ENCODE results near the gene CLEC2L. TPM values are rescaled to one million over a fixed set of nuclear protein-coding genes. Genes with fewer than 3 reads are reported as not detected.

Gene CLEC2L
- not detected for total RNA-seq

GRCh38 chr7:139523199-139523941 lies at the start of gene CLEC2L:
CLEC2L (plus strand) TSS chr7:139523685; CDS start chr7:139523928, 243 bp downstream.
- intact Hi-C loops (cut with DNase I) = no loop called here
- no peak for ATAC-seq

GRCh38 chr7:139476139-139476538 lies 47.3 kb upstream of the CLEC2L start:
- DNase-seq (ENCODE audit: low spot score) (no peak), ATAC-seq (no peak)
- intact Hi-C loops (cut with DNase I) = no loop called here

More at GRCh38 chr7:139523199-139523941, at the start of gene CLEC2L:
- no peak for DNase-seq (ENCODE audit: low spot score)

- ATAC-seq (no peak), DNase-seq (ENCODE audit: low spot score) (no peak)
- intact Hi-C loops (cut with DNase I) = no loop called here
These were observed 46.6 kb upstream of the CLEC2L start for GRCh38 chr7:139476891-139477290.

DNA sequence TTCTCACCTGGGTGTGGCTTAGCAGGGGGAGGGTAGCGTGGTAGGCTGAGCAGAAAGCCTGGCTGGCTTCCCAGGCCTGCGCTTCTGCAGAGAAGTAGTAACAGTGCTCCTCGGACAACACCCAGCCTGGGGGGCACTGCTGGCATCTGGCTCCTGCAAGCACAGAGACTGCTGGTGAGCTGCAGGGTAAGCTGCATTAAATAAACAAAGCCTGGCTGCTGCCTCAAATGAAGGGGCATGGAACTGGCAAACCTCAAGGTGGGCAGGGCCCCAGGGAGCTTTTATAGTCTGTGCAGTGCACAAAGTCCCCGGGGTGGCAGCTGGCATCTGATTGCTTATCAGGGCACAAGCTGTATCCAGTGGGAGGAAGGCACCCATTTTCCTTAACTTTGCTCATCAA lies 43.9 kb upstream of the CLEC2L start:
- DNase-seq (ENCODE audit: low spot score) (no peak), ATAC-seq (no peak)
- intact Hi-C loops (cut with DNase I) = no loop called here

DNA sequence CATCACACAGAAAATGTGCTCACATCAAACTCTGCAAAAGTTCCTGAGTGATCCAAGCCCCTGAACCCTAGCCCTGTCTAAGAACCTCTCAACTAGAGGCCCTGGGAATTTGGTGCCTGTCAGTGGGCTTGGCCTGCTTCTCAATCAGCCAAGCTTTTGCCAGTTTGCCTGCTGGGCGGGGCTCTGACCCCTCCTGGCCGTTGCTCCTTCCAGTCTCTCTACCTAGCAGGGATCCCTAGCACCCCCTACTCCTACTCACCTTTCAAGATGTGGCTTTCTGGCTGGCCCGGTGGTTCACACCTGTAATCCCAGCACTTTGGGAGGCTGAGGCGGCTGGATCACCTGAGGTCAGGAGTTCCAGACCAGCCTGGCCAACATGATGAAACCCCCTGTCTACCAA lies 42.1 kb upstream of the CLEC2L start:
- intact Hi-C loops (cut with DNase I) = no loop called here
- ATAC-seq (no peak), DNase-seq (ENCODE audit: low spot score) (no peak)

GRCh38 chr7:139482122-139482521 lies 41.4 kb upstream of the CLEC2L start:
- no peak for DNase-seq (ENCODE audit: low spot score)
- intact Hi-C loops (cut with DNase I) = no loop called here
- ATAC-seq = no peak

GRCh38 chr7:139482662-139483466 lies 40.6 kb upstream of the CLEC2L start:
- intact Hi-C loops (cut with DNase I) = no loop called here
- DNase-seq (ENCODE audit: low spot score) (no peak), ATAC-seq (peak; percentile 34)

- DNase-seq (ENCODE audit: low spot score) = no peak
- intact Hi-C loops (cut with DNase I) = no loop called here
- no peak for ATAC-seq
These were observed 36.0 kb upstream of the CLEC2L start for GRCh38 chr7:139487366-139488080.

GRCh38 chr7:139488810-139489209 lies 34.7 kb upstream of the CLEC2L start:
- intact Hi-C loops (cut with DNase I) = no loop called here
- DNase-seq (ENCODE audit: low spot score) (no peak), ATAC-seq (no peak)

DNA sequence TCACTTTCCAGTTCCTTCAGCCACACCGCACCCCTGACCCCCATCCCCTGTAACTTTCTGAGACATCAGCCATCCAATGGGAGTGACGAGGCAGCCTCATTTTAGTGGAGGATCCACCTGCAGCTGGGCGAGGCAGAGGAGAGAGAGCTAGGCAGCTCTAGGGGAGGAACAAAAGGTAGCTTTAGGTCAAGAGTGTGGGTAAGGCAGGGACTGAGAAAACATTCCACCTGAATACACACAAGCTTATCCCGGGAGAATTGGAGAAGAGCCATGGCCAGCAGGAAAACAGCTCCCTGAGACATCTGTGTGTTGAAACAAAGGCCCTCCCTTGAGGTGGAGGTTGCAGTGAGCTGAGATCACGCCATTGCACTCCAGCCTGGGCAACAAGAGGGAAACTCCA lies 33.4 kb upstream of the CLEC2L start:
- no peak for DNase-seq (ENCODE audit: low spot score)
- ATAC-seq = peak; percentile 92
- intact Hi-C loops (cut with DNase I) = no loop called here

- DNase-seq (ENCODE audit: low spot score) (no peak), ATAC-seq (no peak)
- intact Hi-C loops (cut with DNase I) = no loop called here
These were observed 31.2 kb upstream of the CLEC2L start for GRCh38 chr7:139492293-139492692.

- no peak for ATAC-seq
- intact Hi-C loops (cut with DNase I) = no loop called here
- DNase-seq (ENCODE audit: low spot score) = no peak
These were observed 28.5 kb upstream of the CLEC2L start for GRCh38 chr7:139494835-139495579.

DNA sequence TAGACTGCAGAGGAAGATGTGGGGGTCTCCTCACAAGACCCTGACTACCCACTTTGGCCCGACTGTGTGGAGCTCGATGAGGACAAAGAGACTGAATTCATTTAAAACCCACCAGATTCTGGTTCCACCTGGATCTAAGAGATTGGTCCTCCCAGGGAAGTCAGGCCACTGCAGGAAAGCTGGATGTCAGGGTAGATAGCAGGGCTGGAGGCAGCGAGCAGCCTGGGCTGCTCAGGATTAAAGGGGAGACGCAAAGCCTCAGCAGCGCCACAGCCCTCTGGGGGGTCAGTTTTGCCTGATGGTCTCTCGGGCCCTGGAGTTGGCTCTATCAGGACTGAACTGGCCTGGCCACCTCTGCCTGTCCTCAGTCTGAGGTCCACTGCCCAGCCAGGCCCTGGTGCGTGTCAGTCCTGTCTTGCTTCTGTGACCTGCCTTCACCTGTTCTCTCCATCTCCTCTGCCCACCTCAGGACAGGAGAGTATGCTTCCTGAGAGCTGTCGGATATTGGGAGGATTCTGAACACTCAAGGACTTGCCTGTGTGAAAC lies 27.8 kb upstream of the CLEC2L start:
- DNase-seq (ENCODE audit: low spot score) (no peak), ATAC-seq (no peak)
- intact Hi-C loops (cut with DNase I) = no loop called here

DNA sequence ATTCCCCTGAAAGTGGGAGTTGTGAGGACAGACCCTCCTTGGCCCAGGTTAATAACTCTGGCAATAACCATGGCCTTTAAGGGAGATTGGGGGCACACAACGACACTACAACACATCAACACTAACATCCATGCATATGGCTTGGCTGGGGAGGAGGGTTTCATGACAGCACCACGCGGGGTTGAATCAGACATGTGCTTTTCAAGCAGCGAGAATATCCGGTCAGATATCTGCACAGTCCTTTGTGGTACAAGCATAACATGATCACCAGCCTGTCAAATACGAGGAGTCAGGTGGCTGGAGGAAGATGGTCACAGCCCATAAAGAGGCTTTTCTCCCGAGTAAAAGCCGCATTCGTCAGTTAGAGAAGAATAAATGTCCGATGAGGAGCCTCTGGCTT lies 27.0 kb upstream of the CLEC2L start:
- ATAC-seq (no peak), DNase-seq (ENCODE audit: low spot score) (no peak)
- intact Hi-C loops (cut with DNase I) = no loop called here

- intact Hi-C loops (cut with DNase I) = loop anchor here (10.0 kb wide), 2 partner anchors 64 to 494 kb away; no protein-coding TSS in a partner anchor
- ATAC-seq = no peak
- DNase-seq (ENCODE audit: low spot score) = no peak
These were observed 22.7 kb upstream of the CLEC2L start for GRCh38 chr7:139500770-139501138.

GRCh38 chr7:139502226-139502625 lies 21.3 kb upstream of the CLEC2L start:
- DNase-seq (ENCODE audit: low spot score) (no peak), ATAC-seq (no peak)
- intact Hi-C loops (cut with DNase I) = loop anchor here (10.0 kb wide), 2 partner anchors 63 to 493 kb away; no protein-coding TSS in a partner anchor

GRCh38 chr7:139505563-139505962 lies 17.9 kb upstream of the CLEC2L start:
- no peak for ATAC-seq
- intact Hi-C loops (cut with DNase I) = loop anchor here (10.0 kb wide), 2 partner anchors 59 to 489 kb away; no protein-coding TSS in a partner anchor
- no peak for DNase-seq (ENCODE audit: low spot score)

DNA sequence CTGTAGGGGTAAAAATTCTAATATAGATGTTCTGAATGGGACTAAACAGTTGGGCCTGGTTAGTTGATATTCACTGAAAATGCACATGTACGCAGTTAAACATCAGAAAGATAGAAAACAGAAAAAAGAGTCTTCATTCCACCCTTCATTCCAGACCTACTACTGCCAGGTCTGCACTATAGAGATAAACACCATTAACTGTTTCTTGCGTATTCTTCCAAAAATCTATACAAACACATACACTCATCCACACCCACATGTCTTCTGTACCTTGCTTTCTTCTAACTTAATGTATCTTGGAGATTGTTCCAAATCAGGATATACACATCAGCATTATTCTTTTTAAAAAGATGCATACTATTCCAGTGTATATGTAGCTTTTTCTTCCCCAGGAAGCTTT lies 13.9 kb upstream of the CLEC2L start:
- intact Hi-C loops (cut with DNase I) = loop anchor here (10.0 kb wide), 2 partner anchors 55 to 485 kb away; no protein-coding TSS in a partner anchor
- DNase-seq (ENCODE audit: low spot score) (no peak), ATAC-seq (no peak)

DNA sequence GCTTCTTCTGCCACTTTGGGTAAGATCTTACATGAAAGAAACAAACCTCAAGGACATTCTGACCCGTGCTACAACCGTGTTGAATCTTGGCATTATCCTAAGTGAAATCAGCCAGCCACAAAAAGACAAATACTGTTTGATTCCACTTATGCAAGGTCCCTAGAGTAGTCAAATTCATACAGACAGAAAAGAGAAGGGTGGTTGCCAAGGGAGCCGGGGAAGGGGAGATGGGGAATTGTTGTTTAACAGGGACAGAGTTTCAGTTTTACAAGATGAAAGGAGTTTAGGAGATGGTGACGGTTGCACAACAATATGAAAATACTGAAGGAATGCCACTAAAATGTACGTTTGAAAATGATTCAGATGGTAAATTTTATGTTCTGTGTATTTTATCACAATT lies 12.2 kb upstream of the CLEC2L start:
- DNase-seq (ENCODE audit: low spot score) = no peak
- intact Hi-C loops (cut with DNase I) = no loop called here
- no peak for ATAC-seq
